ENCODE measurements around the gene SPAG6.

The SPAG6 gene

DNA sequence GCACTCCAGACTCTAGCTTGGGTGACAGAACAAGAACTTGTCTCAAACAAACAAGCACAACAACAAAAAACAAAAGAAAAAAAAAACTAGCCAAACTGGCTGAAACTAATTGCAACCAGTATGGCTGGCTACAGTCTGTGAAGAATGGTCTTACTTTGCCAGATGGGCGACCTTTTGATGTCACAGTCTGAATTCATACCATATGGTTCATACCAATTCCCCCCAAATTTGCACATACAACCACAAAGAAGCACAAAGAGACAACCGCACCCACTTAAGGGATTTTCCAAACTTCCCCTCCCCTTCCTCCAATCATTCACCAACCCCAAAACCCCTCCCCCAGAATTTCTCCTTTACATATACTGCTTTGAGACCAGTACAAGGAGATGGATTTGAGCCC, 114.2 kb downstream of the SPAG6 start:
- no peak for DNase-seq (ENCODE audit: low read depth, low spot score)

DNA sequence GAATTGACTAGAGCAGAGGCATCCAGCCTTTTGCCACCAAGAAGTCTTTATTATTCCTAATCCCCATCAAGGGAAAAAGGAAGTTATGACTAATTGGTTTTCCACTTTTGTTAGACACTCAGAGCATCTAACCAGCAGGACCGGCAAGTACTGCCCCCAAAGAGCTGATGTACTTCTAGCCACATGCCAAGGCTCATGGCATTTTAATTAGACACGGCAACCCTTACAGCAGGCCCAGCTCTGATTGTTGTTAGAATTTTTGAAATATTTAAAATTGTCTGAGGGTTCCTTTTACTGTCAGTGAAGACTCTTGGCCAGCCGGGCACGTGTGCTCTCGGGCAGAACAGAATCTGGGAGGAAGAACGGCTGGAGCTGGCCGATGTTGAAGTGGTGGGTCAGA, 114.8 kb downstream of the SPAG6 start:
- DNase-seq (ENCODE audit: low read depth, low spot score), result no peak

DNA sequence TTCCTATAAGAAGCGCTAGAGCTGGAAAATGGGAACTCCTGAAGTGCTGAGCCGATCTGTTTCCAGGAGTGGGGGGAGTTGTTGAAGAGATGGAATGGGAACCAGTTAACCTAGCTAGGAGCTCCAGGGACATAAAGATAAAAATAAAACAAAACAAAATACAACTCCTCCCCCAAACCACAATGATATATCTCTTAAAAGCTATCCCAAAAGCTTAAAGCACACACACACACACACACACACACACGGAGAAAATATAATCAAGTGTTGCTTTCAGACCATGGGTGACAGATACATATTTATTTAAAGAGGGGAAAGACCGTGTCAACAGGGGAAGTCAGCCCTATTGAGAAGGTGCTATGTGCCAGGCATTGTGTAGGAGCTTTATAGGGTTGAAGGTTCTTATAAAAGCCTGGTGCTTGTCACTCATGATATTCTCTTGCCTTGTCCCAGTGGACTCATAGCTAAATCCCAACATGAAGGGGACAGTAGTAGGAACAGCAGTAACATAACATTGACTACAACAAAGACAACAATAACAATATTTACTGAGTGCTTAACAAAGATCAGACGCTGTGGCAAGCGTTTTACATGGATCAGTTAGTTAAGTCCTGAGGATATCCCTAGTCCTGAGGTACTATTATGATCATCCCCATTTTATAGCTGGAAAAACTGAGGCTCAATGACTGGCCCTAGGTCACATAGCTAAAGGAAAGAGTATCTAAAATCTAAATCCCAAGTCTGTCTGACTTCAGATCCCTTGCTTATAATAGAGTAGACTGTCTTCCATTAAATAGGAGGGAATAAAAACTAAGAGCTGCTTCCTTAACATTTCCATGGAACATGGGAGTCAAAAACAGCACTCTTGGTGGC, 115.5 kb downstream of the SPAG6 start:
- no peak for DNase-seq (ENCODE audit: low read depth, low spot score)

DNA sequence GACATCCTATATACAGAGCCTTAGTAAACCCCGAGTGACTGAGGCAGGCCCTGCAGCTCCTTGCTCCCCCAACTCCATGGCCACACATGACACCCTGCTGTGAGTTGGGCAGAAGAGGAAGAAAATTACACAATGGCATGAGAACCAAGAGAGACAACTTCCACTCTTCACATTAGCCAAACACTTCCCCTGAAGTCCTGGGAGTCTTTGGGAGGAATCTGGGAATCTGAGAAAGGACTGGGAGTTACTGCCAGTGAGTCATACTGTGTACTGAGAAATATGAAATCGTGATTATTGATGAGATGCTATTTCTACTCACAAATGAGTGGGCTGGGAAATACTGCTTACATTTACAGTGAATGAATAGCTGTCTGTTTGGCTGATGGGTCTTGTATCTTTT, 116.6 kb downstream of the SPAG6 start:
- DNase-seq (ENCODE audit: low read depth, low spot score), result no peak

DNA sequence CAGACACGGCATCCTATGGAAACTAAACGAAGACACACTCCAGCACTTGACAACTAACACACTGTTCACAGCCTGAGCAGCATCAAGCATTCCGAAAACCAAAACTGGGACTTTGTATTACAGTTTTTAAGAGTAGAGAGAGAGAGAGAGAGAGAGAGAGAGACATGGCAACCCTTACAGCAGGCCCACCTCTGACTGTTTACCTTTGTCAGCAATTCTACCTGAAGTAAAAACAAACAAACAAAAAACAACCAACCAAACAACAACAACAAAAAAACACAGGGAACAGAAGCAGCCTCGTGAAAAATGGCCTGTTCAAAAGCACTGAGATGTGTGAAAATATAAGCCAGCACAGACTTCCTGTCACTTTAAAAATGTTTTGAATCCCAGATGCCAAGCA, 118.0 kb downstream of the SPAG6 start:
- no peak for DNase-seq (ENCODE audit: low read depth, low spot score)

DNA sequence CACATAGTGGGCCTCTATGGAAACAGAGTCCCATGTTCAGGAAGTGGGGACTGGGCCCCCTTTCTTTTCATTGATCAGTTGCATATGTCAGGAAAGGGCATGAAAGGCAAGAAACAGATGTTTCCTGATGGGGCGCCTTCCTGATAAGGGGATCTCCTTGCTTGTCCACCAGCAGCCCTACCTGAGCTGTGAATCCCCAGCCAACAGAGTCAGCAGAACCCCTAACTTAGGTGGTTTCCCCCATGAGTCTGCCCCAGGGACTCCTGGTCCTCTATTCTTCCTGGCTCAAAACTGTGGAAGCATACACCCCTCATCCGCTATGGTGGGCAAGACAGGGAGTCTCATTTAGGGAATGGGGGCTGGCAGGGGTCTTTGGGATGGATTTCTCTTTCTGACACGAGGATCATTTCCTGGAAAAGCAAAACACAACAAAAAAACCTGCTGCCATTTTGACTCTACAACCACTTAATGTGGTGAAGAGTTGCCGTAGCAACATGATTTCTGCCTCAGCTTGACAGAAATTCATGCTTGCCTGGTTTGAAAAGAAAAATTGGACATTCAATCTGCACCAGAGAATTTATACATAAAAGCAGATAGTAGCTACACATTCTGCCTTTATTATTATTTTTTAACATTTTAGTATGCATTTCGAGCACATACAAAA, 119.8 kb downstream of the SPAG6 start:
- no peak for DNase-seq (ENCODE audit: low read depth, low spot score)

DNA sequence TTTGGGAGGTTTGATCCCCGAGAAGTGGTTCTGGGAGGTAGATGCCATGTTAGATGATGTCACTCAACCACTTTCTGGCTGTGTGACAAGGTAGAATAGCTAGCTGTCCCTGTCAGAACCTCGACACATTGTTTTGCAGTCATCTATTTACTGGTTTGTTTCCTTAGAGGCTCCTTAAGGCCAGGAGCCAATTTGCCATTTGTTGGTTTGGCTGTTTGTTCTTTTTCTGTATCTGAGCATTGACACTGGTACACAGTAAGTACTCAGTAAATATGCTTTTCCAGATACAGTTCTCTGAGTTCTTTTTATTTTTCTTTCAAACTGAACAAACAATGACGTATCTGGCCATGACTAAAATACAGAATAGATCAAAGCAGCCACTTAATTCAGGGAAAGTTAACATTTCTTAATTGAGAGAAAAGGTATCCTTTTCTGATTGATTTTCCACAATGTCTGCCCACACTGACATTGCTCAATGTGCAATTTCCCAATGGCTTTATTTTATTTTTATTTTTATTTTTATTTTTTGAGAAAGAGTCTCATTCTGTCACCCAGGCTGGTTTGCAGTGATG, 121.6 kb downstream of the SPAG6 start:
- DNase-seq (ENCODE audit: low read depth, low spot score), result no peak

Measured in activated naive CD8-positive, alpha-beta T cell treated with anti-CD3 and anti-CD28 coated beads, Interleukin-2, amount 50 U/mL, for 16 hours (primary cell).